Suppressor macrophage treated with lipopolysaccharide for 4 hours (primary cell): ENCODE measurements around the gene C2orf49.

Experiments
- DNase-seq: peaks from one replicate; pipeline ENCODE4 v3.0.0-alpha.2; 2020

C2orf49 gene

GRCh38 chr2:105362862-105363591 is 25.7 kb downstream of the C2orf49 start:
- DNase-seq: no peak

- DNase-seq: no peak
These were observed 27.2 kb downstream of the C2orf49 start for GRCh38 chr2:105364436-105365139.

GRCh38 chr2:105365206-105365605 is 27.9 kb downstream of the C2orf49 start:
- no peak for DNase-seq

- DNase-seq: no peak
These were observed 31.5 kb downstream of the C2orf49 start for GRCh38 chr2:105368759-105369408.

- peak; percentile 87 for DNase-seq
These were observed 32.7 kb downstream of the C2orf49 start for GRCh38 chr2:105369777-105370690.

- DNase-seq: no peak
These were observed 33.8 kb downstream of the C2orf49 start for GRCh38 chr2:105371156-105371555.

- DNase-seq: no peak
These were observed 34.5 kb downstream of the C2orf49 start for GRCh38 chr2:105371810-105372209.

GRCh38 chr2:105373344-105373781 is 36.0 kb downstream of the C2orf49 start:
- DNase-seq: no peak

- no peak for DNase-seq
These were observed 36.6 kb downstream of the C2orf49 start for GRCh38 chr2:105373895-105374401.

GRCh38 chr2:105375001-105375561 is 37.7 kb downstream of the C2orf49 start:
- DNase-seq: no peak

GRCh38 chr2:105376010-105376409 is 38.7 kb downstream of the C2orf49 start:
- DNase-seq: no peak

GRCh38 chr2:105376789-105377240 is 39.5 kb downstream of the C2orf49 start:
- DNase-seq: no peak

GRCh38 chr2:105377871-105378270 is 40.5 kb downstream of the C2orf49 start:
- no peak for DNase-seq

- DNase-seq: no peak
These were observed 41.0 kb downstream of the C2orf49 start for GRCh38 chr2:105378276-105378840.

- no peak for DNase-seq
These were observed 41.6 kb downstream of the C2orf49 start for GRCh38 chr2:105378921-105379383.

- no peak for DNase-seq
These were observed 42.4 kb downstream of the C2orf49 start for GRCh38 chr2:105379741-105380186.

- no peak for DNase-seq
These were observed 43.2 kb downstream of the C2orf49 start for GRCh38 chr2:105380432-105381100.

GRCh38 chr2:105381101-105381668 is 43.8 kb downstream of the C2orf49 start:
- DNase-seq: no peak

GRCh38 chr2:105382177-105382576 is 44.8 kb downstream of the C2orf49 start:
- no peak for DNase-seq

GRCh38 chr2:105383432-105384166 is 46.3 kb downstream of the C2orf49 start:
- DNase-seq: no peak
